ENCODE data around the gene RCBTB1.
A peak's percentile ranks its signal among the peaks of the same experiment; 100 is the strongest.

The RCBTB1 gene

DNA sequence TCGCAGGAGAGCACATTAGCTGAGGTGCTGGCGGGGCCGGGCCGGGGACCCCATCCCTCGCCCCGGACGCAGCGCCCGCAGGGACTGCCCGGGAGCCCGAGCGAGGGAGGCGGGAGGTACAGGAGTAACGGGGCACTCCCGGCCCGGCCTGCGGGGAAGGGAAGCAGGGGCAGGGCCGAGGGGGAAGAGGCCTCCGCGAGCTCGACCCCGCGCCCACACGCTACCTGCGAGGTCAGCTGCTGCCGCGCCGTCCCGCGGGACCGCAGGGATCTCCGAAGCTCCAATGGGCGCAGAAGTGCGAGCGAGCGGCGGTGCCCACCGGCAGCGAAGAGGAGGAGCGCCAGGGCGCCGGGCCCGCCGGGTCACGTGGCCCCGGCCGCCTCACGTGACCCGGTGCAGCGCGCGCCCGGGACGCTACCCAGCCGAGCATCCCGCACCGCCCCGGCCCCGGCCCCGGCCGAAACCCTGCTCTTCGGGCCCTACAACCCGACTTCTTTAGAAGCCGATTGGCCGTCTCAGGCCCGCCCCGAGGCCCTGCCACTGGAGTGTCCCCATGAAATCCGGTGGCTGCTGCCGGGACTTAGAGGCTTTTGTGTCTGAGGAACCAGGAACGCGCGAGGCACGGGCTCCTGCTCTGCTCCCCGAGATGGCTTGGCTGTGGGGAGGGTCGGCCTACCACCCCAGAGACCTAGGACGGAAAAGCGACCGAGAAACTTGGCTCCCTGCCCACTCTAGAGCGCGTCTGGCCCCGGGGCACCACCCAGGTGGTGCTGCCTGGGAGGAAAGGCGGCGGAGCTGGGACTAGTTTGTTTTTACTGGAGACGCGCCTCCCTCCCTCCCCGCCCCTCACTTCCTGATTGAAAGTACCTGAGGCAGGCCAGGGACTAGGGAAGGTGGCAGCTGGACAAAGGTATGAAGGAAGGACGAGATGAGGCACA lies at the start of gene RCBTB1:
Gene RCBTB1 (minus strand): TSS at position 339 of the 938 bp plus-strand sequence. CDS start 18,279 bp downstream, outside the sequence.
- TF ChIP-seq, protein P1, sequence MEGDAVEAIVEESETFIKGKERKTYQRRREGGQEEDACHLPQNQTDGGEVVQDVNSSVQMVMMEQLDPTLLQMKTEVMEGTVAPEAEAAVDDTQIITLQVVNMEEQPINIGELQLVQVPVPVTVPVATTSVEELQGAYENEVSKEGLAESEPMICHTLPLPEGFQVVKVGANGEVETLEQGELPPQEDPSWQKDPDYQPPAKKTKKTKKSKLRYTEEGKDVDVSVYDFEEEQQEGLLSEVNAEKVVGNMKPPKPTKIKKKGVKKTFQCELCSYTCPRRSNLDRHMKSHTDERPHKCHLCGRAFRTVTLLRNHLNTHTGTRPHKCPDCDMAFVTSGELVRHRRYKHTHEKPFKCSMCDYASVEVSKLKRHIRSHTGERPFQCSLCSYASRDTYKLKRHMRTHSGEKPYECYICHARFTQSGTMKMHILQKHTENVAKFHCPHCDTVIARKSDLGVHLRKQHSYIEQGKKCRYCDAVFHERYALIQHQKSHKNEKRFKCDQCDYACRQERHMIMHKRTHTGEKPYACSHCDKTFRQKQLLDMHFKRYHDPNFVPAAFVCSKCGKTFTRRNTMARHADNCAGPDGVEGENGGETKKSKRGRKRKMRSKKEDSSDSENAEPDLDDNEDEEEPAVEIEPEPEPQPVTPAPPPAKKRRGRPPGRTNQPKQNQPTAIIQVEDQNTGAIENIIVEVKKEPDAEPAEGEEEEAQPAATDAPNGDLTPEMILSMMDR (conservative IDR thresholded peaks at IDR 0.05; ENCODE audit: low read length): no peak
- DNase-seq (ENCODE audit: low read depth): peak; percentile 58
- H3K4me3 ChIP-seq (ENCODE audit: low read length): peak within 1 kb of the TSS; percentile 87

DNA sequence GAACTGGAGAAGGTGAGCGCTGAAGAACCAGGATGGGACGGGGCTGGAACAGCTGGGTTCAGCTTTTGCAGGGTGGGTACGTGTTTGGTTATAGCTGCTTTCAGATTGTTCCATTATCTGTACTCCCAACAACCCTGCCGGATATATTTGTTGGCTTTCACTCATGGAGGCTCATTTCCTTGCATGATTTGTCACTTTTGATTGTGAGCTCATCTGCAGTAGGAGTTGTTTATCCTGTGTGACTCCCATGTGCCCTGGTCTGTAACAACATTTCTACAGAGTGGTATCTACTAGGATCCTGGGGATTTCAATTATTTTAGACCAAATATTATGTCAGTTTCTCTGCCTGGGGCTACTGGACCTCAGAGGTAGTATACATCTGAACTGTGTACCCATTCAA lies 48.4 kb upstream of the RCBTB1 start:
- no peak for DNase-seq (ENCODE audit: low read depth)
- no peak overlapping the region for H3K4me3 ChIP-seq (ENCODE audit: low read length)
- TF ChIP-seq, protein P1 (conservative IDR thresholded peaks at IDR 0.05; ENCODE audit: low read length): no peak

DNA sequence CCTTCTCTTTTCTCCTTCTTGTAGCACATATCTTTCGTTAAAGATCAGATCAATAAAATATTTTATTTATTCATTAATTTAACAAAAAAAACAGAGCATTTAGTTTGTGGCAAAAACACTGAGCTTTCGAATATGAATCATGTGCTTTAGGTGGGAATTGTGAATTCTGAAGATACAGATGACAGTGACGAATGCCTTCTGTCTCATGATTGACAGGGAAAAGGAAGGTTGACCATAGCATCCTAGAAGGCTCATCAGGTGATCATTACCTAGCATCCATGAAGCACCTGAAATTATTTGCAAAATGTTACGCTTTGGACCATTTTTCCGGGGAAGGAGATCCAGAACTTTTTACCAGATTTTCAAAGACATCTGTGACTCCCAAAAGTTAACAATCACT lies 46.8 kb upstream of the RCBTB1 start:
- DNase-seq (ENCODE audit: low read depth): no peak
- TF ChIP-seq, protein P1 (conservative IDR thresholded peaks at IDR 0.05; ENCODE audit: low read length): no peak
- no peak overlapping the region for H3K4me3 ChIP-seq (ENCODE audit: low read length)

DNA sequence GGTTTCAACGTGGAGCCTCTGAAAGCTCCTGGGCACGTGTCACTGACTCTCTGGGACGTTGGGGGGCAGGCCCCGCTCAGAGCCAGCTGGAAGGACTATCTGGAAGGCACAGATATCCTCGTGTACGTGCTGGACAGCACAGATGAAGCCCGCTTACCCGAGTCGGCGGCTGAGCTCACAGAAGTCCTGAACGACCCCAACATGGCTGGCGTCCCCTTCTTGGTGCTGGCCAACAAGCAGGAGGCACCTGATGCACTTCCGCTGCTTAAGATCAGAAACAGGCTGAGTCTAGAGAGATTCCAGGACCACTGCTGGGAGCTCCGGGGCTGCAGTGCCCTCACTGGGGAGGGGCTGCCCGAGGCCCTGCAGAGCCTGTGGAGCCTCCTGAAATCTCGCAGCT lies 45.2 kb upstream of the RCBTB1 start:
- H3K4me3 ChIP-seq (ENCODE audit: low read length): no peak overlapping the region
- TF ChIP-seq, protein P1 (conservative IDR thresholded peaks at IDR 0.05; ENCODE audit: low read length): no peak

DNA sequence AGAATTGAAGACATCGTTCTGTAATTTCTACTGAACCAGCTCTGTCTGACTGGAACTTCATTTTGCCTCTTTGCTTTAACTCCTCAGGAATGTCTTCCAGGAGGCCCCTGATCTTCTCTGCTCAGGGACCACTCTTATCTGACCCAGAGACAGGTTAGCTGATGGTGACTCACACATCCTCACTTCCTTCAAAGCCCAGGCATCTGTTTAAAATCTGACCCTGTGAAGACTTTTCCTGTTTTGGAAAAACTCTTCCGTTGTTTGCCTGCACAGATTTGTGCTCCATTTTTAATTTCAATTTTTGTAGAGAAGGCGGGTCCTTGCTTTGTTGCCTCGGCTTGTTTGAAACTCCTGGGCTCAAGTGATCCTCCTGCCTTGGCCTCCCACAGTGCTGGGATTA lies 44.6 kb upstream of the RCBTB1 start:
- DNase-seq (ENCODE audit: low read depth): no peak
- no peak overlapping the region for H3K4me3 ChIP-seq (ENCODE audit: low read length)
- TF ChIP-seq, protein P1 (conservative IDR thresholded peaks at IDR 0.05; ENCODE audit: low read length): no peak

More for the DNA sequence above, 45.2 kb upstream of the RCBTB1 start:
- no peak for DNase-seq (ENCODE audit: low read depth)

DNA sequence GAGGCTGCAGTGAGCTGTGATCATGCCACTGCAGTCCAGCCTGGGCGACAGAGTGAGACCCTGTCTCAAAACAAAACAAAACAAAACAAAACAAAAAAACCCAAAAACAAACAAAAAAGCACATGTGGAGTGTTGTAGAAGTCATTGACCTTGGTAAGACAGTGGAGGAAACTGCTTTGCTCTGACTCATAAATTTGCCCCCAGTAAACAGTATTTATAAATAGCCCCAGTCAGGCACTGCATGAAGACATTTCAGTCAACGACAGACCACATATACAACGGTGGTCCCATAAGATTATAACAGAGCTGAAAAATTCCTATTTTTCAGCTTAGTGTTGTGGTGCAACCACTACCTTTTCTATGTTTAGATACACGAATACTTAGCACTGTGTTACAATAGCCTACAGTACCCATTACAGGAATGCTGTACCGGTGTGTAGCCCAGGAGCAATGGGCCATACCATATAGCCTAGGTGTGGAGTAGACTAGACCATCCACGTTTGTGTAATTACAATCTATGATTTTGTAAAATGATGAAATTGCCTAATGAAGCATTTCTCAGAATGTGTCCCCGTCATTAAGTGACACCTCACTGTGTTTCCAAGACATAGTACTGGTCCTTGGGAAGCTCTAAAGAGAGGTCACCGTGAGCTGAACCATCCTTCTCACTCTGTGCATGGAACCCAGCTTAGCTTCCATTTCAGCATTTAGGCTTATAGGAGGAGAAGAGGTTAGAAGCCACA lies 44.0 kb upstream of the RCBTB1 start:
- no peak overlapping the region for H3K4me3 ChIP-seq (ENCODE audit: low read length)
- TF ChIP-seq, protein P1 (conservative IDR thresholded peaks at IDR 0.05; ENCODE audit: low read length): no peak
- no peak for DNase-seq (ENCODE audit: low read depth)

Data from AG10803 (cell line).